GM12872 (cell line): ENCODE results near the gene COL6A2.

Experiments
- CTCF ChIP-seq: IDR thresholded peaks from 3 replicates; pipeline ENCODE4 v1.5.1; 2011; ENCODE audit warnings: low read depth, mild to moderate bottlenecking, low read length, moderate library complexity; ENCODE audit not compliant: insufficient read depth

Gene COL6A2

DNA sequence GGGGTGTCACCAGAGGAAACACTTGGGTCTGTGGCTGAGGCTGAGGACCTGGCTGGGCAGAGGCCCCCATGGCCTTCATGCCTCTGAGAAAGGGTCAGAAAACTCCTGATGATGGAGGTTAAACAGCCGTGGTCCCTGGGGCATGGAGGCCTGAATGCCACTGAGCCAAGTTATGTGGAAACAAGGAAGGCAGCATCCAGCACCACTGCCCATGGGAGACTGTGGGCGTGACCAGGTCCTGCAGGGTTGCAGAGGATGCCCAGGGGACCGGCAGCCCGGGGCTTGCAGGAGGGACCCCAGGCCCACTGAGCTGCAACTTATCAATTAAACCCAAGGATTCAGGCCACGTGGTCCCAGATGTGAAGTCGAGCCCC, 18.9 kb upstream of the COL6A2 start:
- no peak for TF ChIP-seq CTCF

DNA sequence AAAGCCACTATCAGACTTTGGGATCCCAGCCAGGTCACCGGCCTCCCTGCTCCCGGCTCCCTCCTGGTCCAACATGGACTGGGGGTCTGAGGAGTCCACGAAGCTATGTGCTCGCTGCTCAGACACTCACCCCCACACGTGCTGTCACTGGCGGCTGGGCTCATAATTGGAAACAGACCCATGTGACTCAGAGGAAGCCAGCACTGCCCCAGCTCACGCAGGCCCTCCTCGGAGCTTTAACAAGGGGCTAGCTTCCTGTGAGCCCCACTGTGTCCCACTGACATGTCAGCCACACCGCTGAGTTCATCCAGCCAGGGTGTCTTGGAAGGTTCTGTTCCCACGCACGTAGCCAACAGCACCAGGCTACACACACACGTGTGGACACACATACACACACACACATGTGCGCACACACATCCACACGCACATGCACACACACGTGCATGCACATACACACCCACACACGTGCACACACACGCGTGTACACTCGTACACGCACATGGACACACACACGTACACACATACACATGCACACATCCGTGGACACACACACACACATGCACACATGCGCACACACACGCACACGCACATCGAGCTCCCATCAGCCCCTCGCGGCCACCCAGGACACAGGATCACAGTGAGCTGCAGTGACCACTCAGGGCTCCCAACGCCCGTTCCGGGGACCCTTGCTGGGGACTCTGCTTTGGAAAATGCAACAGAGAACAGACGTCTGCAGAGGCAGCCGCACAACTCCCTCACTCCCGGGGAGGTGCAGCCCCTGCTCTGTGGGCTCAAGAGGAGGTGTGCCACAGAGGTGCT, 18.4 kb upstream of the COL6A2 start:
- TF ChIP-seq CTCF: no peak

GRCh38 chr21:46080171-46081021, 17.5 kb upstream of the COL6A2 start:
- no peak for TF ChIP-seq CTCF

DNA sequence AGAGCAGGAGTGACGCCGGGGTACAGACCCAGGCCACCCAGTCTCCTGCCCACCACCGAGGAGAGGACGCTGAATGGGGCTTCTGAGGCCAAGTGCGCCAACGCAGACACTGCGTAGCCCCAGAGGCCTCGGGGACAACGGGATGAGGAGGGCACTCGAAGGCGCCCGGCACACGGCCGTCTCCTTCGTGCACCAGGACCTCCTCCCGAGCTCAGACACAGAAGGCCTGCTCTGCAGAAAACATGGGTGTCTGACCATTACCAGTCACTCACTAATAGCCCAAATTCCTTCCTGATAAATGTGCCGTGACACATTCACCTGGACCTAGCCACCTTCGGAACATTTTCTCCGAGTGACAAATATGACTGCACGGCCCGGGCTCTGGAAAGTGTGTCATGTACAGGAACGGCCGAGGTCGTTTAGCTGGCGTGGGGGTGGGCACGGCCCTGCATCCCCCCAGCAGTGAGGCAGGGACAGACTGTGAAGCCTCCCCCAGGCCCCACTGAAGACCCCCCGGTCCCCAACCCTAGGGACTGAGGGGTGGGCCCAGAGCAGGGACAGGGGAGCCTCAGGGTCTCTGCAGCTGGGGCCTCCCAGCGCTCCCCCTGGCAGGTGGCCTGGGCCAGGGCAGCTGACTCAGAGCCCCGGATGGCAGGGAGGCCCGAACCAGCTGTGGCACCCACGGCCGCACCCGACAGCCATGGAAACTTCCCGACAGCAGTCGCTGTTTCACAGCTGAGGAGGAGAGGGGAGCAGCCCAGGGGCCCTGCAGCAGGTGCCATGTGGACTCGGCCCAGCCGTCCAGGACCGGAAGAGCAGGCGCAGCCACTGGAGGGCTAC, 16.7 kb upstream of the COL6A2 start:
- TF ChIP-seq CTCF: no peak

DNA sequence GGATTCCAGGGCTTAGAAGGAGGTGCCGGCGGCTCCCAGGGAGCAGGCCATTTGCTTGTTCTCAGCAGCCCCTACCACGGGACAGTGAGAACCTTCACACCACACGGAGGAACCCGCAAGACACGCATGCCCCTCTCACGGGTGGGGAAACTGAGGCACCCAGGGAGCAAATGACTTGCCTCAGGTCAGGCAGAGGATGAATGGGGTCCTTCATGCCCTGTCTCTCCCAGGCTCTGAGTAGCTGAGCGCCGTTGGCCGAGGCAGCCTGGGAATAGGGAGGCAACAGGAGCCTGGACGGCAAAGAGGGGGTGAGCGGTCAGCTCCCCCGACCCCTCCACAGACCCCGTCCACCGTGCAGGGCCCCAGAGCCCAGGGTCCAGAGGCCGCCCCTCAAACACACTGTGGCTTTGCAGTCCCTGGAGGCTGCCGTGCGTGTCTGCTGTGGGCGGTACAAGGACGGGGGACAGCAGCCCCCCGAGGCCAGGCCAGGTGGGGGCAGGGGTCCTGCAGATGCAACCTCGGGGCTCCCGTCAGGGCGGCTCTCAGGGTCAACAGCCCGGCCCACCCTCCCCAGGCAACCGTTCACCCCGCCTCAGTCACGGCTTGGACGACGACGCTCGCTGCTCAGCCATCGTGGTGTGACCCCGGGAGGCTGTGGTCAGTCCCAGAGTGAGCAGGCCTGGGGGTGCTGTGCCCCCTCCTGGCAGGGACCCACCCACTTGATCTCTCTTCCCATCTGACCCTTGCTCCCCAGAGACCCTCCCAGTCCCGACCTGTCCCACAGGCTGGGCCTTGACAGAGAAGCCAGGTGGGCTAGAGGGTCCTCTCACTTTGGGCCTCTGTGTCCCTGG, 15.8 kb upstream of the COL6A2 start:
- TF ChIP-seq CTCF: no peak

GRCh38 chr21:46082713-46082962, 15.3 kb upstream of the COL6A2 start:
- TF ChIP-seq CTCF: no peak
